Activated gamma-delta T cell treated with Interleukin-2 at 50 U/mL for 16 hours (primary cell): ENCODE measurements around the gene TRIM60.
"Not testable (repeated sequence)": the region's sequence is repeated elsewhere in the genome, so short reads cannot be mapped to it uniquely, and the experiment has no call there.

Experiments
- DNase-seq: peaks from one replicate; pipeline ENCODE4 v3.0.0-alpha.2; 2020

Gene TRIM60

DNA sequence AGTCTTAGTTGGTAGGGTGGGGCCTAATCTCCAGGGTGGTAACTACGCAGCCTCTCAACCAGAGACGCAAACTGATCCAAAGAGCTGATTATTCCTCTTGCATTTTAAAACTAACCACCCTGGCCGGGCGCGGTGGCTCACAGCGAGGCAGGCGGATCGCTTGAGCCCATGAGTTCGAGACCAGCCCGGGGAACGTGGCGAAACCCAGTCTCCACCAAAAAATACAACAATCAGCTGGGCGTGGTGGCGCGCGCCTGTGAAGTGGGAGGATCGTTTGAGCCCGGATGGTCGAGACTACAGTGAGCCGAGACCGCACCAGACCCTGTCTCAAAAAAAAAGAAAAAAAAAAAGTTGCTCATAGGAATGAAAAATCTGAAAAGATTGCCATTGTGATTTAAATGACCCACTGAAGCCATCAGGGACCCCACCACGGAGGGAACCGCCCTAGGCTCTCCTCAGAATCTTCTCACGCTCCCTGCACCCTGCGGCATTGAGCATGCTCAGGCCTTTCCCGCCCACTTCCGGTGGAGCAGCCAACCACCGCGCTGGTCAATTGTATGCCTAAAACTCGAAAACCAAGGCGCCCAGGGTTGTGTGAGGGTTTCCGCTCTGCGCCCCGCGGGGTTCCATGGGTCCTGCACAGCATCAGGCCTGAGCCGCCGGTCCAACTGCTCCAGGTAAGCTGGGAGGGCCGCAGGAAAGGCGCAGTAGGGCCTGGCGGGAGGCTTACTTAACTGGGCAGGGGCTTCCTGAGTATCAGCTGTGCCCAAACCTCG is at the start of gene TRIM60:
TRIM60 (plus strand) TSS at position 564 of the 776 bp plus-strand sequence. CDS start 8,074 bp downstream, outside the sequence.
- no peak for DNase-seq

GRCh38 chr4:164989471-164989870 is 42.3 kb upstream of the TRIM60 start:
- DNase-seq, result no peak

DNA sequence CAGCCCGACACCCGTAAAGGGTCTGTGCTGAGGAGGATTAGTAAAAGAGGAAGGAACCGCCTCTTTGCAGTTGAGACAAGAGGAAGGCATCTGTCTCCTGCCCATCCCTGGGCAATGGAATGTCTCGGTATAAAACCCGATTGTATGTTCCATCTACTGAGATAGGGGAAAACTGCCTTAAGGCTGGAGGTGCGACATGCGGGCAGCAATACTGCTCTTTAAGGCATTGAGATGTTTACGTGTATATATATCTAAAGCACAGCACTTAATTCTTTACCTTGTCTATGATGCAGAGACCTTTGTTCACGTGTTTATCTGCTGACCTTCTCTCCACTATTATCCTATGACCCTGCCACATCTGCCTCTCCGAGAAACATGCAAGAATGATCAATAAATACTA is 41.0 kb upstream of the TRIM60 start:
- DNase-seq, result not testable (repeated sequence)

DNA sequence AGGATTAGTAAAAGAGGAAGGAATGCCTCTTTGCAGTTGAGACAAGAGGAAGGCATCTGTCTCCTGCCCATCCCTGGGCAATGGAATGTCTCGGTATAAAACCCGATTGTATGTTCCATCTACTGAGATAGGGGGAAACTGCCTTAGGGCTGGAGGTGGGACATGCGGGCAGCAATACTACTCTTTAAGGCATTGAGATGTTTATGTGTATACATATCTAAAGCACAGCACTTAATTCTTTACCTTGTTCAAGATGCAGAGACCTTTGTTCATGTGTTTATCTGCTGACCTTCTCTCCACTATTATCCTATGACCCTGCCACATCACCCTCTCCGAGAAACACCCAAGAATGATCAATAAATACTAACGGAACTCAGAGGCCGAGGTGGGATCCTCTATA is 35.7 kb upstream of the TRIM60 start:
- DNase-seq, result not testable (repeated sequence)

- DNase-seq, result no peak
These were observed 34.5 kb upstream of the TRIM60 start for GRCh38 chr4:164997324-164997723.

GRCh38 chr4:164997941-164998340 is 33.9 kb upstream of the TRIM60 start:
- DNase-seq, result no peak

DNA sequence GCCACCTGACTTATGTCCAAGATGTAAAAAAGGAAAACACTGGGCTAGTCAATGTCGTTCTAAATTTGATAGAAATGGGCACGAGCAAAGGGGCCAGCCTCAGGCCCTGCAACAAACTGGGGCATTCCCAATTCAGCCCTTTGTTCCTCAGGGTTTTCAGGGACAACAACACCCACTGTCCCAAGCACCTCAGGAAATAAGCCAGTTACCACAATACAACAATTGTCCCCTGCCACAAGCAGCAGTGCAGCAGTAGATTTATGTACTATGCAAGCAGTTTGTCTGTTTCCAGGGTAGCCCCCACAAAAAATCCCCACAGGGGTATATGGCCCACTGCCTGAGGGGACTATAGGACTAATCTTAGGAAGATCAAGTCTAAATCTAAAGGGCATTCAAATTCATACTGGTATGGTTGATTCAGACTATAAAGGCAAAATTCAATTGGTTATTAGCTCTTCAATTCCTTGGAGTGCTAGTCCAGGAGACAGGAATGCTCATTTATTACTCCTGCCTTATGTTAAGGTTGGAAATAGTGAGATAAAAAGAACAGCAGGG is 33.2 kb upstream of the TRIM60 start:
- not testable (repeated sequence) for DNase-seq

- DNase-seq, result not testable (repeated sequence)
These were observed 29.8 kb upstream of the TRIM60 start for GRCh38 chr4:165001957-165002356.

GRCh38 chr4:165005352-165005925 is 26.4 kb upstream of the TRIM60 start:
- DNase-seq, result no peak

DNA sequence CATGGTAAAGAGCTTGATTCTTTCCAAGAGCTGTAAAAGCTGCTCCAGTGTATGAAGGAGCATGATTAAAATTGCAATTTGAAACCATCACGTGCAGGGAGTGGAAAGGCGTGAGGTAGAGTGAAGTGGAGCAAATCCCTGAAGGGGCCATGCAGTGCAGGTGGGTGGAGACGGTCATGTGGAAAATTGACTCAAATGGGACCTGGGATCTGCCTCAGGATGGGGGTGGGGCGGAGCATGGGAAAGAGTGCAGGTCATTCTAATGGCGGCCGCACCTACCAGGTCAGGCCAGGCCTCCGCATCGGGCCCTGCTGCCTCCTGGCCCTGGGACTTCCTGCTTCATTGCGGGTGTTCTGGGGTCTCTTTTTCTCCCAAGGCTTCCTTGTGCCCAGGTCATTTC is 25.3 kb upstream of the TRIM60 start:
- DNase-seq, result no peak

- no peak for DNase-seq
These were observed 24.9 kb upstream of the TRIM60 start for GRCh38 chr4:165006886-165007285.

DNA sequence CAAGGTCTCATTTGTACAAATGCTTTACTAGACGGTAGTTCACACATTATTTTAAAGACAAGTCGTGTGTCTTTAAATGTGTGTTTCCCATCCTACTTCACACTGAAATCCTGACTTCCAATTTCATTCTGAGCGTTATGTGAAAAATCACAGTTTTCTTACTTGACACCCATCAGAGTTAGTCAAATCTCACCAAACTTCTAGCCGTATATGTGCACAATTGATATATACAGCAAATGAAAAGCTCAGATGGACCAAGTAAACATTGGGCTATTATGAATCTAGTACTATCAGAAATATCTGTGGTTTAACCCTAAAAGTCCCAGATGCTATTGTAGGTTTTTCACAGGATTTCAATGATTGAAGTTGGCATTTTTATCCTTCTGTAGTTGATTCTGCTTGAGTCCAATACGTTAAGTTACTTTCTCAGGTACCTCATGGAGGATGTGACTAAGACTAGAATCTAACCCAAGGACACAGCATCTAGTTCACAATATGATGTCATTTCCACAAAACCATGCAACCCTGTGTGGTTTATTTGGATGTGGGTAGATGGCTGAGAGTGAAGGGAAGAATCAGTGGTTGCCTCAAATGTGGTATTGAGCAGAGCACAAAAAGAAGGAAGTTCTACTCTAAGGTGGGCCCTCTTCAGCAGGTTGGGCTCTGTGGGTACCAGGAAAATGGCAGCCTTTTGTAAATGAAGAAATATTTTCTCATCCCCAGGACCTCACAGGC is 22.1 kb upstream of the TRIM60 start:
- no peak for DNase-seq

GRCh38 chr4:165010487-165010886 is 21.3 kb upstream of the TRIM60 start:
- no peak for DNase-seq

DNA sequence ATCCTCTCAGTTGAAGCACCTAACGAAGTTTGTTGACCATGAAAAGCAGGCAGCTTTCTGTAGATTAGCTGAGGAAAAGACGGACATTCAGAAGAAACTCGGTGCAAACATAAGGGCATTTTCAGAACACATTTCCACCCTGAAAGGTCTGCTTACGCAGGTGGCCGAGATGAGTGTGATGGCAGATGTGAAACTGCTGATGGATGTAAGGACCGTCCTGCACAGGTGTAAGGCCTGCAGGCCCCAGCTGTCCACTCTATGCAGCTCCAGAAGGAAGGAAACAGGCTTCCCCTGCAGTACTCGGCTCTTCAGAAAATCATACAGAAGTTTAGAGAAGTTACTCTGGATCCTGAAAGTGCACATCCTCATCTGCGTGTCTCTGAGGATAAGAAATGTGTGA is 20.8 kb upstream of the TRIM60 start:
- DNase-seq, result no peak

GRCh38 chr4:165011403-165011802 is 20.4 kb upstream of the TRIM60 start:
- DNase-seq, result no peak

DNA sequence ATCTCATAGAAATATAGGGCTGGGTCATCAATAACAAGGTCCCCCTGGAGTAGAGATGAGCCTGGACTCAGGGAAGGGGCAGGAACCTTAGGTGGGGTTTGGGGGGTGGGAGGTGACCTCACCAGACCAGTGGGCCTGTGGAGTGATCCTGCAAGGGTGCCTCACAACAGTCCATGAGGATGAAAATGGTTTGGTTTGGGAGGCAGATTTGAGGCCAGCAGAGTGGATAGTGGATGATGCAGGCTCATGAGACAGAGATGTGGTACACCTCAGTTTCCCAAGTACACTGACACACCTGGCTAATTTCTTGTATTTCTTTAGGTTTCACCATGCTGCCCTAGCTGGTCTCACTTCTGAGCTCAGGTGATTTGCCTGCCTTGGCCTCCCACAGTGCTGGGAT is 18.1 kb upstream of the TRIM60 start:
- DNase-seq, result no peak

GRCh38 chr4:165016971-165017370 is 14.8 kb upstream of the TRIM60 start:
- DNase-seq, result no peak

- not testable (repeated sequence) for DNase-seq
These were observed 11.8 kb upstream of the TRIM60 start for GRCh38 chr4:165019995-165020394.

- not testable (repeated sequence) for DNase-seq
These were observed 6.0 kb upstream of the TRIM60 start for GRCh38 chr4:165025782-165026181.

DNA sequence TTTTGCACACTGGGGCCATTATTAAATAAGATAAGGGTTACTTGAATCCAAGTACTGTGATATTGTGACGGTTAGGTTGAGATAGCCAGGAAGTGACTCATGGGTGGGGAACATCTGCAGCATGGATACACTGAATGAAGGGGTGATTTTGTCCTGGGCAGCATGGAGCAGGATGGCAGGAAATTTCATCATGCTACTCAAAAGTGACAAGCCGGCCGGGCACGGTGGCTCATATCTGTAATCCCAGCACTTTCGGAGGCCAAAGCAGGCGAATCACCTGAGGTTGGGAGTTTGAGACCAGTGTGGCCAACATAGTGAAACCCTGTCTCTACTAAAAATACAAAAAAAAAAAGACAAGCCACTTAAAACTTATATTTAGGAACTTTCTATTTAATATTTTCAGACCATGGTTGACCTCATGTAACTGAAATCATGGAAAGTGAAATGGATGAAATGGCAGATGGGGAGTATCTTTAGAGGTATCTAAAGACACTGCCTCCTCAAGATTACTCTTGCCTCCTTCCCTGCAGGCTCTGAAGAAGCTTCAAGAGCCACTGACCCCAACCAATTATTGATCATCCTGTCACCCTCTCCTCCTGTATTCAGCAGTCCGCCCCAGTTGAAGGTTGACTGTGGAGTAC is 3.9 kb upstream of the TRIM60 start:
- DNase-seq, result no peak

- DNase-seq, result no peak
These were observed 16.4 kb downstream of the TRIM60 start for GRCh38 chr4:165048170-165048569.

DNA sequence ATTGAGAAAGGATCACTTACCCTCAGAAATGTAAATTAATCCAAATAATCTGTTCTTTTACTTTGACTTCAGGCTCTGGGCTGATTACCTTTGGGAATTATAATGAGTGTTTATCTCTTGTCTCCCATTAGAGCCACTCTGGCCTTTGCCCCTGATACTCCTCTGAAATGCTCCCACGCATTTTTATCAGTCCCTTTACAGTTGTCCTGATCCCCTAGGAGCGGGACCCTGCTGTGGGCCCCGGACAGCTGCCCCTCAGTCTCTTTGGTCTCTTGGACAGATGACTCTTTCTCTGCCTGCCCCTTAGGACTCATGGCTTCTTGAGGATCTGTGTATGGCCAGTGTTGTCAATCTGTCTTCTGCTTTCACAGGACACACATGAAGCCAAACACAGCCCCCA is 20.8 kb downstream of the TRIM60 start:
- no peak for DNase-seq

- no peak for DNase-seq
These were observed 21.8 kb downstream of the TRIM60 start, which contains the start of gene TRIM75 for GRCh38 chr4:165053645-165054044. Gene TRIM75, plus strand, starts transcription at chr4:165053866. Its CDS starts 5,282 bp downstream, at chr4:165059148.
